IMR-90 (cell line): ENCODE results near the gene SERHL2. TPM values are rescaled to one million over a fixed set of nuclear protein-coding genes. Genes with fewer than 3 reads are reported as not detected.

Source experiments
- ATAC-seq: fragments of 200-7000 bp; cut with Tn5 transposase; 2 replicates; pipeline ENCODE4 v1.9.1; 2020; ENCODE audit warnings: low read depth, mild to moderate bottlenecking, moderate library complexity
- BruUV-seq: library from RNA; stranded (reverse); fragments of 400-500 nt; replicated peaks from 2 replicates; lab custom pipeline; 2021; lab: Mats Ljungman, UMichigan
- CTCF ChIA-PET: fragments of 300-600 bp; formaldehyde crosslinking; extraction: SDS; loops from one replicate; lab custom pipeline; 2021; ENCODE audit warnings: antibody characterized with exemption; lab: Yijun Ruan, JAX
- POLR2A ChIA-PET: fragments of 300-600 bp; sonication (Branson Sonifier 250); formaldehyde crosslinking; loops from one replicate; lab custom pipeline; 2022; ENCODE audit warnings: antibody characterized with exemption; ENCODE audit not compliant: unreplicated experiment; lab: Charles Lee
- DNase-seq: peaks from one replicate; pipeline ENCODE4 v3.0.0; 2013
- H2AFZ ChIP-seq: replicated peaks from 2 replicates; pipeline ENCODE3; 2013; ENCODE audit warnings: low read length, mild to moderate bottlenecking; ENCODE audit not compliant: poor library complexity
- H2AK5ac ChIP-seq: 2 replicates; pipeline ENCODE4 v1.6.1; 2013; ENCODE audit warnings: low read depth, low read length, inconsistent platforms
- H2AK9ac ChIP-seq: replicated peaks from 2 replicates; pipeline ENCODE3; 2013; ENCODE audit warnings: mild to moderate bottlenecking, low read depth, low read length, moderate library complexity; ENCODE audit not compliant: poor library complexity
- H2BK120ac ChIP-seq: 2 replicates; pipeline ENCODE4 v1.6.1; 2013; ENCODE audit warnings: low read depth, low read length, inconsistent platforms
- H2BK15ac ChIP-seq: 3 replicates; pipeline ENCODE4 v1.6.1; 2013; ENCODE audit warnings: low read depth, low read length, inconsistent platforms
- H2BK20ac ChIP-seq: 2 replicates; pipeline ENCODE4 v1.6.1; 2013; ENCODE audit warnings: low read depth, mild to moderate bottlenecking, inconsistent platforms, low read length, moderate library complexity
- H2BK5ac ChIP-seq: 2 replicates; pipeline ENCODE4 v1.6.1; 2013; ENCODE audit warnings: mild to moderate bottlenecking, low read depth, low read length, inconsistent platforms; ENCODE audit not compliant: poor library complexity, severe bottlenecking
- H3K14ac ChIP-seq: replicated peaks from 2 replicates; pipeline ENCODE4 v1.6.1; 2013; ENCODE audit warnings: low read depth, low read length, inconsistent platforms
- H3K18ac ChIP-seq: 2 replicates; pipeline ENCODE4 v1.6.1; 2013; ENCODE audit warnings: low read depth, low read length, control low read depth
- H3K23ac ChIP-seq: 2 replicates; pipeline ENCODE4 v1.6.1; 2013; ENCODE audit warnings: low read depth, low read length, inconsistent platforms
- H3K27ac ChIP-seq: 2 replicates; pipeline ENCODE4 v1.5.1; 2013; ENCODE audit warnings: mild to moderate bottlenecking, control low read depth, low read length; ENCODE audit not compliant: insufficient read depth
- H3K27me3 ChIP-seq: 2 replicates; pipeline ENCODE4 v1.6.1; 2013; ENCODE audit warnings: low read length; ENCODE audit not compliant: control insufficient read depth, insufficient read depth
- H3K36me3 ChIP-seq: 2 replicates; pipeline ENCODE4 v1.6.1; 2013; ENCODE audit warnings: low read length, mixed read lengths; ENCODE audit not compliant: control insufficient read depth, insufficient read depth
- H3K4ac ChIP-seq: 2 replicates; pipeline ENCODE4 v1.6.1; 2013; ENCODE audit warnings: low read depth, low read length, inconsistent platforms
- H3K4me1 ChIP-seq: 2 replicates; pipeline ENCODE4 v1.6.1; 2013; ENCODE audit warnings: low read length, mixed read lengths; ENCODE audit not compliant: control insufficient read depth, insufficient read depth
- H3K4me2 ChIP-seq: 2 replicates; pipeline ENCODE4 v1.6.1; 2013; ENCODE audit warnings: low read depth, mild to moderate bottlenecking, control low read depth, low read length, moderate library complexity
- H3K4me3 ChIP-seq: 2 replicates; pipeline ENCODE4 v1.5.1; 2013; ENCODE audit warnings: low read depth, mild to moderate bottlenecking, control low read depth, low read length, moderate library complexity; ENCODE audit not compliant: insufficient read depth
- H3K56ac ChIP-seq: 2 replicates; pipeline ENCODE4 v1.6.1; 2013; ENCODE audit warnings: low read length, inconsistent platforms; ENCODE audit not compliant: insufficient read depth; ENCODE audit errors: extremely low read depth
- H3K79me1 ChIP-seq, 2 experiments: 2 replicates each; pipeline ENCODE4 v1.6.1; 2013; ENCODE audit warnings: low read length in 2 of 2, inconsistent platforms in 1 of 2, low read depth in 1 of 2
- H3K9ac ChIP-seq: 2 replicates; pipeline ENCODE4 v1.6.1; 2013; ENCODE audit warnings: low read depth, low read length, control low read depth
- H3K9me1 ChIP-seq: 2 replicates; pipeline ENCODE4 v1.6.1; 2013; ENCODE audit warnings: low read length, inconsistent platforms; ENCODE audit not compliant: insufficient read depth
- H3K9me3 ChIP-seq: 2 replicates; pipeline ENCODE4 v1.6.1; 2013; ENCODE audit warnings: low read length; ENCODE audit not compliant: control insufficient read depth, insufficient read depth
- H4K20me1 ChIP-seq: 2 replicates; pipeline ENCODE4 v1.6.1; 2013; ENCODE audit warnings: low read length, inconsistent platforms; ENCODE audit not compliant: insufficient read depth
- H4K5ac ChIP-seq: 2 replicates; pipeline ENCODE4 v1.6.1; 2013; ENCODE audit warnings: mild to moderate bottlenecking, low read depth, low read length, control low read depth
- H4K8ac ChIP-seq, 2 experiments: 2 replicates each; pipeline ENCODE4 v1.6.1; 2013; ENCODE audit warnings: low read depth in 2 of 2, low read length in 2 of 2, control low read depth in 1 of 2, inconsistent platforms in 1 of 2
- H4K91ac ChIP-seq: 2 replicates; pipeline ENCODE4 v1.6.1; 2013; ENCODE audit warnings: low read depth, low read length, inconsistent platforms; ENCODE audit not compliant: insufficient read depth
- BHLHE40 ChIP-seq: fragments of 150-350 bp; IDR thresholded peaks from 2 replicates; pipeline ENCODE4 v1.6.1; 2016; ENCODE audit warnings: mild to moderate bottlenecking, low read depth, low read length
- CEBPB ChIP-seq: IDR thresholded peaks from 2 replicates; pipeline ENCODE4 v1.6.1; 2012; ENCODE audit warnings: low read depth, low read length, improper control_type of control experiment
- CHD1 ChIP-seq: IDR thresholded peaks from 2 replicates; pipeline ENCODE4 v1.6.1; 2012; ENCODE audit warnings: low read depth, low read length, improper control_type of control experiment
- FOS ChIP-seq: fragments of 150-350 bp; IDR thresholded peaks from 2 replicates; pipeline ENCODE4 v1.6.1; 2016; ENCODE audit warnings: low read depth, low read length
- MAFK ChIP-seq: IDR thresholded peaks from 2 replicates; pipeline ENCODE4 v1.6.1; 2012; ENCODE audit warnings: low read depth, low read length, improper control_type of control experiment
- MAZ ChIP-seq: IDR thresholded peaks from 2 replicates; pipeline ENCODE4 v1.6.1; 2012; ENCODE audit warnings: low read depth, mild to moderate bottlenecking, low read length, improper control_type of control experiment, moderate library complexity, borderline replicate concordance
- NFE2L2 ChIP-seq: fragments of 150-350 bp; IDR thresholded peaks from 2 replicates; pipeline ENCODE4 v1.6.1; 2016; ENCODE audit warnings: low read depth, mild to moderate bottlenecking, low read length
- POLR2A ChIP-seq: IDR thresholded peaks from 2 replicates; pipeline ENCODE4 v1.6.1; 2012; ENCODE audit warnings: mild to moderate bottlenecking, low read depth, low read length
- RAD21 ChIP-seq: IDR thresholded peaks from 2 replicates; pipeline ENCODE4 v1.6.1; 2012; ENCODE audit warnings: low read length, improper control_type of control experiment
- RCOR1 ChIP-seq: IDR thresholded peaks from 2 replicates; pipeline ENCODE4 v1.6.1; 2012; ENCODE audit warnings: mild to moderate bottlenecking, low read length, improper control_type of control experiment; ENCODE audit not compliant: insufficient replicate concordance
- RFX5 ChIP-seq: IDR thresholded peaks from 2 replicates; pipeline ENCODE4 v1.8.0; 2012; ENCODE audit warnings: low read depth, mild to moderate bottlenecking, low read length, moderate library complexity
- SMC3 ChIP-seq: fragments of 150-350 bp; IDR thresholded peaks from 2 replicates; pipeline ENCODE4 v1.6.1; 2016; ENCODE audit warnings: low read depth, mild to moderate bottlenecking, antibody characterized with exemption, low read length, moderate library complexity
- WGBS, 2 experiments: methylation state at CpG; one replicate each; pipeline versions ENCODE4 v1.1.5 to v1.1.7; 2013; ENCODE audit warnings: missing lambda C conversion rate in 2 of 2; ENCODE audit not compliant: insufficient read length in 1 of 2; ENCODE audit errors: extremely low coverage in 2 of 2; 5-methylcytosine and 5-hydroxymethylcytosine counted together
- dilution Hi-C: fragments of 300-500 bp; cut with HindIII; formaldehyde crosslinking; loops from one replicate; pipeline ENCODE4 v1.14.3; 2018; ENCODE audit warnings: low sequenced_read_pairs; ENCODE audit not compliant: unreplicated experiment
- in situ Hi-C: fragments of 300-500 bp; cut with MboI; formaldehyde crosslinking; loops from 3 replicates; pipeline ENCODE4 v1.14.3; 2019; ENCODE audit warnings: low sequenced_read_pairs, inconsistent platforms, mixed read lengths
- intact Hi-C: fragments of 100-400 bp; cut with micrococcal nuclease; formaldehyde crosslinking; loops from 2 replicates; pipeline ENCODE4 v1.10.0; 2022
- polyA plus RNA-seq, 3 experiments: library from polyadenylated mRNA; depleted of rRNA; stranded (reverse); fragments of >200 nt; gene quantifications; 2 replicates each; pipeline ENCODE4 v1.2.3, GENCODE V29; 2012; ENCODE audit warnings: low replicate concordance in 1 of 3
- total RNA-seq: library from RNA; depleted of rRNA; stranded (reverse); fragments of >200 nt; gene quantifications from 2 replicates; pipeline ENCODE4 v1.2.3, GENCODE V29; 2012
- TF ChIP-seq, protein P1 (sequence below): fragments of 150-350 bp; IDR thresholded peaks from 2 replicates; pipeline ENCODE4 v1.6.1; 2017; ENCODE audit warnings: mild to moderate bottlenecking, antibody characterized with exemption, low read length, low read depth
- TF ChIP-seq, protein P2 (sequence below): fragments of 150-350 bp; IDR thresholded peaks from 2 replicates; pipeline ENCODE4 v1.6.1; 2016; ENCODE audit warnings: low read depth, mild to moderate bottlenecking, low read length, moderate library complexity, borderline replicate concordance
- TF ChIP-seq, protein P3 (sequence below): conservative IDR thresholded peaks from 2 replicates; pipeline ENCODE4 v1.5.1; 2012; ENCODE audit warnings: mild to moderate bottlenecking, low read depth, low read length, improper control_type of control experiment

SERHL2 gene
- total and polyA plus RNA-seq, 2 of the 4 experiments (the other 2 are of a cell fraction): 4.5 to 5.0 TPM

DNA sequence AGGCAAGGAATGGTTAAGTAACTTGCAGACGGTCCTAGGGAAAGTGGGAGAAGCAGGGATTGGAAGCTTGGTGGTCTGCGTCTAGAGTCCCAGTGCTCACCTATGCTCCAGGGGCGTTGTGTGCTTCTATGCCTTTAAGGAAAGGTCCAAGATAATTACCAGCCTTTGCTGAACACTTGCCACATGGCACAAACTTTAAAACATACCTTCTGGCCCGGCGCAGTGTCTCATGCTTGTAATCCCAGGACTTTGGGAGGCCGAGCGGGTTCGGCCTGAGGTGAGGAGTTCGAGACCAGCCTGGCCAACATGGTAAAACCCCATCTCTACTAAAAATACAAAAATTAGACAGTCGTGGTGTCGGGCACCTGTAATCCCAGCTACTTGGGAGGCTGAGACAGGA, 58.6 kb downstream of the SERHL2 start:
- no peak for TF ChIP-seq NFE2L2
- no peak for TF ChIP-seq MAZ
- TF ChIP-seq RCOR1: no peak
- TF ChIP-seq FOS: no peak
- TF ChIP-seq RFX5: no peak
- TF ChIP-seq CEBPB: no peak
- no peak for TF ChIP-seq RAD21
- TF ChIP-seq BHLHE40: no peak
- TF ChIP-seq, protein P1, sequence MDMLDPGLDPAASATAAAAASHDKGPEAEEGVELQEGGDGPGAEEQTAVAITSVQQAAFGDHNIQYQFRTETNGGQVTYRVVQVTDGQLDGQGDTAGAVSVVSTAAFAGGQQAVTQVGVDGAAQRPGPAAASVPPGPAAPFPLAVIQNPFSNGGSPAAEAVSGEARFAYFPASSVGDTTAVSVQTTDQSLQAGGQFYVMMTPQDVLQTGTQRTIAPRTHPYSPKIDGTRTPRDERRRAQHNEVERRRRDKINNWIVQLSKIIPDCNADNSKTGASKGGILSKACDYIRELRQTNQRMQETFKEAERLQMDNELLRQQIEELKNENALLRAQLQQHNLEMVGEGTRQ: no peak
- no peak for TF ChIP-seq SMC3
- TF ChIP-seq, protein P2, sequence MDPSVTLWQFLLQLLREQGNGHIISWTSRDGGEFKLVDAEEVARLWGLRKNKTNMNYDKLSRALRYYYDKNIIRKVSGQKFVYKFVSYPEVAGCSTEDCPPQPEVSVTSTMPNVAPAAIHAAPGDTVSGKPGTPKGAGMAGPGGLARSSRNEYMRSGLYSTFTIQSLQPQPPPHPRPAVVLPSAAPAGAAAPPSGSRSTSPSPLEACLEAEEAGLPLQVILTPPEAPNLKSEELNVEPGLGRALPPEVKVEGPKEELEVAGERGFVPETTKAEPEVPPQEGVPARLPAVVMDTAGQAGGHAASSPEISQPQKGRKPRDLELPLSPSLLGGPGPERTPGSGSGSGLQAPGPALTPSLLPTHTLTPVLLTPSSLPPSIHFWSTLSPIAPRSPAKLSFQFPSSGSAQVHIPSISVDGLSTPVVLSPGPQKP: no peak
- no peak for TF ChIP-seq POLR2A
- no peak for TF ChIP-seq MAFK
- no peak for TF ChIP-seq CHD1
- TF ChIP-seq, protein P3, sequence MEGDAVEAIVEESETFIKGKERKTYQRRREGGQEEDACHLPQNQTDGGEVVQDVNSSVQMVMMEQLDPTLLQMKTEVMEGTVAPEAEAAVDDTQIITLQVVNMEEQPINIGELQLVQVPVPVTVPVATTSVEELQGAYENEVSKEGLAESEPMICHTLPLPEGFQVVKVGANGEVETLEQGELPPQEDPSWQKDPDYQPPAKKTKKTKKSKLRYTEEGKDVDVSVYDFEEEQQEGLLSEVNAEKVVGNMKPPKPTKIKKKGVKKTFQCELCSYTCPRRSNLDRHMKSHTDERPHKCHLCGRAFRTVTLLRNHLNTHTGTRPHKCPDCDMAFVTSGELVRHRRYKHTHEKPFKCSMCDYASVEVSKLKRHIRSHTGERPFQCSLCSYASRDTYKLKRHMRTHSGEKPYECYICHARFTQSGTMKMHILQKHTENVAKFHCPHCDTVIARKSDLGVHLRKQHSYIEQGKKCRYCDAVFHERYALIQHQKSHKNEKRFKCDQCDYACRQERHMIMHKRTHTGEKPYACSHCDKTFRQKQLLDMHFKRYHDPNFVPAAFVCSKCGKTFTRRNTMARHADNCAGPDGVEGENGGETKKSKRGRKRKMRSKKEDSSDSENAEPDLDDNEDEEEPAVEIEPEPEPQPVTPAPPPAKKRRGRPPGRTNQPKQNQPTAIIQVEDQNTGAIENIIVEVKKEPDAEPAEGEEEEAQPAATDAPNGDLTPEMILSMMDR: no peak
- no peak overlapping the region for H3K18ac ChIP-seq

More for the DNA sequence above, 58.6 kb downstream of the SERHL2 start:
- Histone ChIP-seq H4K8ac (no peak overlapping the region), H2BK5ac (no peak overlapping the region), H4K5ac (no peak overlapping the region), H3K9me3 (no peaks in the 10 kb centered on the region), H3K79me1 (peaks cover 8 to 56% of the 10 kb centered on the region in 2 experiments; a peak in 3 of 4 replicates), H3K23ac (no peak overlapping the region), H2AFZ (no peak overlapping the region), H3K9ac (no peak overlapping the region), H3K56ac (no peak overlapping the region), H4K91ac (no peak overlapping the region), H3K4me2 (no peak overlapping the region; the same call in 1 of the 2 replicates), H3K14ac (no peak overlapping the region; the same call in 1 of the 2 replicates), H4K20me1 (peaks cover 54% of the 10 kb centered on the region), H3K27me3 (no peaks in the 10 kb centered on the region), H2AK9ac (no peak overlapping the region), H3K27ac (no peak overlapping the region), H3K4me1 (peaks cover 31% of the 10 kb centered on the region), H3K4me3 (no peak overlapping the region), H2AK5ac (no peak overlapping the region; the same call in 1 of the 2 replicates), H2BK15ac (no peak overlapping the region), H3K9me1 (peaks cover 22% of the 10 kb centered on the region), H2BK120ac (no peak overlapping the region), H3K4ac (no peak overlapping the region), H2BK20ac (no peak overlapping the region), H3K36me3 (peaks cover 6% of the 10 kb centered on the region)
- no peak for ATAC-seq
- dilution Hi-C loops (no loop called here), intact Hi-C loops (no loop called here), in situ Hi-C loops (no loop called here)
- WGBS, 2 experiments: 87% methylated on average over 3 of the region's 11 CpGs; no CpG with 5 or more reads in 1 of the 2 experiments
- DNase-seq: no peak
- POLR2A ChIA-PET: interaction anchor here (0.6 kb wide), 1 partner anchor 166 kb away, joined by 3 read pairs; no protein-coding TSS in a partner anchor
- no TSS peak for BruUV-seq
- CTCF ChIA-PET: no interaction called here
